NCI-H2171 treated with DMSO at 0.1 percent for 48 hours (cell line): ENCODE measurements around the gene SSTR5.

Source experiments
- DNase-seq: peaks from one replicate; lab custom pipeline; 2025; lab: John Stamatoyannopoulos, UW

The SSTR5 gene

DNA sequence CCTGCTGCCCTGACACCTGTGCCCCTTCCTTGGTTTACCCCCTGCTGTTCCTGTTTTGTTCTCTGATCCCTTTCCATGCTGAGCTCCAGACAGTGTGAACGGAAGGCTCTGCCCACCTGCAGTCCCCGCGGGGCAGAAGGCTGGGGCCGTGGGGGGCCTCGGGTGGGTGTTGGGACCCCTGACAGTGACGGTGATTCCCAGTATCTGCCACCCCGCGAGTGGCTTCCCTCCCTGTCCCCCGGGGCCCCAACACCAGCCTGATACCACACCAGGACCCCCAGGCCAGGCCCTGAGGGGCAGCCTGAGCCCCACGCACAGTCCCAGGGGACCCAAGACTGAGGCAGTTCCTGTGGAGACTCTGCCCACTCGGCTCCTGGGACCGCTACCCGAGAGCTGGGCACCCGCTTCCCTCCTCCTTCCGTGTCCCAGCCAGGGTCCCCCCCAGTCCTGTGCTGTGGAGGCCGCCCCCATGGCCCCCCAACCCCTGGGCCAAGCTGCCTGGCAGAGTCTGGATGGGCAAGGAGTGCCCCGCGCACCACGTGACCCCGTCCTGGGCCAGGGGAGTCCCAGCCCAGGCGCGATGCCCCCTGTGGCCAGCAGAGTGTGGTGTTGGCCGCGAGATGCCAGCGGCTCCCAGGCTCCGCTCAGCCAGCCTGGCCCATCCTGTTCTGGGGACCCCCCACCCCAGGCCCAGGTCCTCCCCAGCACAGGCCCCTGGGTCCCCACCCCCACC, 33.5 kb downstream of the SSTR5 start:
- DNase-seq, result peak; percentile 58

GRCh38 chr16:1106659-1107058, 34.1 kb downstream of the SSTR5 start:
- no peak for DNase-seq

DNA sequence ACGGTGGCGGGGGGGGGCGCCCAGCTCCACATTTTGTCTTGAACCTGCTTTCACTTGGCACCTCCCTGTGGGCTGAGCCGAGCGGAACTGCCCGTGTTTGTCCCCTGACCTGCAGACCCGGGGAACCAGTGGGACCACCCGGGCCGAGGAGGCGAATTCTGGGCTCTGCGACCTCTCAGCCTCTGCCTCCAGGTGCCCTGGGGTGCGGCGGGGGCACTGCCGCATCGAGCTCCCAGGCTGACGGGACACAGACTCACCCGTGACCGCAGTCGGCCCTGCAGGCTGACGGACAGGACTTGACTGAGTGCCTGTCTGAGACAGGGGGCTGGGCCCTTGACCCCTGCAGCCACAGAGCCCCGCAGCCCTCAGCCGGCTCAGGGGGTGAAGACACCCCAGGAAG, 34.6 kb downstream of the SSTR5 start:
- DNase-seq, result no peak

DNA sequence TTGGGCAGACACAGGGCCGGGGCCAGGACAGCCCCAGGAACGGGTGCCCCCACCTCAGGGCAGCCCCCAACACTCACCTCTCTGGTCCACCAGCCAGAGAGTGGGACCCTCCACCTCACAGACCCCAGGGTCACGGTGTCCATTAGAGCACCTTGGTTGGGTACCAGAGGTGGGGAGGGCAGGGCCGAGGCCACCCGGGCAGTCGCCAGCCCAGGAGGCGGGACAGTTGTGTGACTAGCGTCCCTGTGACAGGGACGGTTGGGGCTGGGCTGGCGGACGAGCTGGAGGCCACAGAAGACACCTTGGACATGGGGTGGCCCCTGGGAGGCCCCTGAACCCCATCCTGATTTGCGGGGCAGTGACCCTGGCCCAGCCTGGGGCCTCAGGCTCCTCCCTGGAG, 35.2 kb downstream of the SSTR5 start:
- no peak for DNase-seq

- DNase-seq, result peak; percentile 62
Measured at GRCh38 chr16:1108299-1109252, 36.0 kb downstream of the SSTR5 start.

DNA sequence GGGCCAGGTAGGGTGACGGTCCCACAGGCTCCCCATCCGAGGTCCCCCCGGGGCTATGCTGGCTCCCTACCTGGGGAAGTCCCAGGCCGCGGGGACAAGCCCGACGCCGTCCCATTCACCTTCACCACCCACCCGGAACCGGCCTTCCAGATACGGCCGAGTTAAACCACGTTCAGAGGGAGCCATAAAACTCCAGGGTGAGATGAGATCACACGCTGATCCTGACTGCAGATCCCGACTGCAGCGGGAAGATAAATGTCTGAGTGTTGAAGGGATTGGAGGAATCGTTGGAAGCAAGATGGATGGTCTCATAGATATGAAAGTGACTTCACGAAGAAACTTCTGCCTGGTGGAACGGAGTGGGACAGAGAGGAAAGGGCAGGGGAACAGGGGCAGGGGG, 37.1 kb downstream of the SSTR5 start:
- DNase-seq, result no peak

- DNase-seq, result no peak
Measured at GRCh38 chr16:1112506-1113184, 40.1 kb downstream of the SSTR5 start.

DNA sequence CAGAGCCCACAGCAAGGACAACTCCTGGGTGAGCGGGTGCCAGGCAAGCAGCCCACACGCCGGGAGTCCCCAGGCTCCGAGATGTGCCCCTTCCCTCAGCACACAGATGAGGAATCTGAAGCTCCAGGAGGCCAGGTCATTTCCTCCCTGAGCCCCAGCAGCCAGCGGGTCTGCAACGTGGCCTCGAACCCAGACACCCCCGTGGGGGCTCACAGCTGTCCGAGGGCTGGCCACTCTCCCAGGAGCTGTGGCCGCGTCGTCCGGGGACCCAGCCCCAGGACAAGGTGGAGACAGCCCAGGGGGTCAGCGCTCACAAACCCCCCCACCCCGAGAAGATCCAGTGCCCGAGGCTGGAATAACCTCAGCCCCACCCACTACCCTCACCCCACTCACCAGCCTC, 40.9 kb downstream of the SSTR5 start:
- no peak for DNase-seq

GRCh38 chr16:1113889-1114526, 41.5 kb downstream of the SSTR5 start:
- DNase-seq, result no peak

DNA sequence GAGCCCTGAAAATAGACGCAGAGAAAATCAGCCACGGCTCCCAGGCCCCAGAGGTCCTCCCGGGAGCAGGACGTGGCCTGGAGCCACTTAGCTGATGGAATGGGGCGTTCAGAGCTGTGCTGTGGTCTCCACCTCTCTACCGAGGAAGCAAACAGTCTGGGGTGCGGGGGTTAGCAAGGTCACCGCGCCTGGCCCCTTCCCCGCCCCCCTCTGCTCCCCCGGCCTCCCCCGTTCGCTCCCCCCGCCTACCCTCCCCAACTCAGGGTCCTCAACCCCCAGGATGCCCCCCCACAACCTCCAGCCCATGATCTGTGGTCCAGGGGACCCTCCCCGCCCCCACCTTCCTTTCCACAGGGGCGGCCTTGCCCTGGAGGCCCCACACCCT, 44.1 kb downstream of the SSTR5 start:
- no peak for DNase-seq

DNA sequence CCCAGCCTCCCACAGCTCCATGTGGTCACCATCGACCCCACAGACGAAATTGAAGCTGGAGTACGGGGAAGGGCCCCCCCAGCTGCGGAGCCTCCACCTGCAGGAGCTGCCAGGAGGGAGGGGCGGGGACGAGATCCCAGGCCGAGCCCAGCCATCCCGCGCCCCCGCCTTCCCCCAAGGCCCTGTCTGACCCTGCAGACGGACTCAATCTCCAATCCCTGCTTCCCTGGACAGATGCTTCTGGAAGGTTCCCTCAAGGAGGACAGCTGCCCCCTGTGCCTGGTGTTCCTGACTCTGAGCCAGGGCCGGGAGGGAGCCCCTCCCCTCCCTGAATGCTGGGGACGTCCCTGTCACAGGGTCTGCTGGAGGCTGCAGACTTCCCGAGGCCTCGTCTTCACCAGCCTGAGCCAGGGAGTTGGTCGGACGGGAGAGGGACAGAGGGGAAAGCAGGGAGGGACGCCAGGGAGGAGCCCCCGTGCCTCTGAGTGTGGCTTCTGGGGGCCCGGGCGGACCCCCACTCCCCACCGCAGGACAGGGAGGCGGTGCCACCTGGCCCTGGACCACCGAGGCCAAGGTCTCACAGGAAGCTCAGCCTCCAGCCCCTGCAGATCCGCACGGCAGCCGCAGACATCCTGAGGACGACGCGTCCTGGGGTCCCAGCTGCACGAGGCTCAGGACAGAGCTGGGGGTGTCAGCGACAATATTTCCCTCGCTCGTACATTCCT, 44.8 kb downstream of the SSTR5 start:
- DNase-seq, result no peak

DNA sequence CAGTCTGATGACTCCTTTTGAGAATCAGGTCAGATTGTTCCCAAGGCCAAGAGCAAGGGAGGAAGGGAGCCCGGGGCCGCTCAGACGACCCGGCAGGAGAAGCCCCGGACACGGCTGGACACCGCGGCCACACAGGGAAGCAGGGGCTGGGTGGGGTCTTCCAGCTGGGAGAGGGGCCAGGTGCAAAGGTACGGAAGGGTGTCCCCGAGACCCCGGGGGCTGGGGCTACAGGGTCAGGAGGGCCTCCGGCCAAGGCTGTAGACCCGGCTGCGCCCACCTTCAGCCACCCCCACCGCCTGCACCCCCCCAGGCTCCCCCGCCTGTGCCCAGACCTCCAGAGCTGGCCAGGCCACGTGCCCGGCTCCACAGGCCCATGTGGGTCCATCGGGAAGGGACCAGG, 45.4 kb downstream of the SSTR5 start:
- no peak for DNase-seq

GRCh38 chr16:1119129-1119528, 46.6 kb downstream of the SSTR5 start:
- DNase-seq, result no peak

DNA sequence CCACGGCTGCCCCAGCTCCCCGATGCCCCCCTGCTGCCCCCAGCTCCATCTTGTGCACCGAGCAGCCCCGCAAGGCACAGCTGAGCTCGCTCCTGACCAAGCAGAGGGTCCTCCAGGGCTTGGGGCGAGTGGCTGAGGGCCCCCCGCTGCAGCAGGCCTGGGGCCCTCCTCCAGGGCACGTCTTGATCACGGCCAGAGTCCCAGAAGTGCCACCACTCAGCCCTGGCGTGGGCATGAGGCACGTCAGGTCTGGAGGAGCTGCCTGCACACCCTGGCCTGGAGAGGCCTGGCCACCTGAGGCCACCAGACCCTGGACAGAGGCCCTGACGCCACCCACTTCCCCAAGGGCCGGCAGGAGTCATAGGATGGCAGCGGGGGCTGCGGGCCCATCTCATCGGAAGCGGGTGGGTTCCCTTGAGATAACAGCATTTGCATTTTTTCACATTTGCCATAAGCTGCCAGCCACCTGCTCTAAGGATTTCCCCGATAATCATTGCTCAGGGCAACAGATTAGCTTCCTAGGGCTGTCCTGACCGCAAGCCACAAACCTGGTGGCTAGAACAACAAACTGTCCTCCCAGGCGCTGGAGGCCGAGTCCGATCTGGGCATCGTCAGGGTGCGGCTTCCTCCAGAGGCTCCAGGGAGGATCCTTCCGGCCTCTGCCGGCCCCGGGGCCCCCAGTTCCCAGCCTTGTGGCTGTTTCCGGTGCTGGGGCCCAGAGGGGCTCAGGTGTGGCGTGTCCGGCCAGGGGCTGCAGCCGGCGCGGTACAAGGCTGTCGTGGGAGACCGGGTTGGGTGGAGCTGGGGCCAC, 47.4 kb downstream of the SSTR5 start:
- no peak for DNase-seq

DNA sequence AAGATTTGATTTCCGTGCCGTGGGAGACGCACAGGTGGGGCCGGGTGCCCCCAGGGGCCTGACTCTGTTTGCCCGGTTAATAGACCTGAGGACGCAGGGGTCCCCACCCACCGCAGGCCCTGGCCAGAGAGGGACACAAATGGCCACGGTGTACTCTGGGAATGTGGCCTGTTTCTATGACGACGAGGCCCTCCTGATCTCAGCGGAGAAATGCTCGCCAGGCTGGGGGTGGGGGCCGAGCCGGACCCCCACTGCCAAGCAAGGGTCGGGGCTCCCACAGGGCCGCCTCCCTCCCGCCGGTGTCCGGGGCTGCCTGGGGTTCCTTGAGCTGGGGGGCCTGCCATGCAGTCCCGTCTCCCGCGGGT, 48.0 kb downstream of the SSTR5 start:
- no peak for DNase-seq

DNA sequence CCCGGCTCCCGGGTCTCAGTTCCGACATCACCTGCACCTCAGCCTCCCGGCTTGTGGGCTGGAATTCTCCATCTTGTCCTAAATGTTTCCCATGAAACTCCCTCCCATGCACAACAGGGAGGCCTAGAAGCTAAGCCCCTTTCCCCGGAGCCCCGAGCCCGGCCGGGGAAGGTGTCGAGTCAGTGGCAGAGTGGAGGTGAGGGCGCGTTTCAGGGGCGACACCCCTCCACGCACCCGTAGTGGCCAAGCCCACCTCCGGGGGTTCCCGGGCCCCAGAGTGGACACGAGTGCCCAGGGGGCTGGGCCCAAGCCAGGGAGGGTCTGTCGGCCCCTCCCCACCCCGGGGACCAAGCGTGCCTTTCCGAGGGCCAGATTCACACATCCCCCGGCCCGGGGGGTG, 48.5 kb downstream of the SSTR5 start:
- no peak for DNase-seq

DNA sequence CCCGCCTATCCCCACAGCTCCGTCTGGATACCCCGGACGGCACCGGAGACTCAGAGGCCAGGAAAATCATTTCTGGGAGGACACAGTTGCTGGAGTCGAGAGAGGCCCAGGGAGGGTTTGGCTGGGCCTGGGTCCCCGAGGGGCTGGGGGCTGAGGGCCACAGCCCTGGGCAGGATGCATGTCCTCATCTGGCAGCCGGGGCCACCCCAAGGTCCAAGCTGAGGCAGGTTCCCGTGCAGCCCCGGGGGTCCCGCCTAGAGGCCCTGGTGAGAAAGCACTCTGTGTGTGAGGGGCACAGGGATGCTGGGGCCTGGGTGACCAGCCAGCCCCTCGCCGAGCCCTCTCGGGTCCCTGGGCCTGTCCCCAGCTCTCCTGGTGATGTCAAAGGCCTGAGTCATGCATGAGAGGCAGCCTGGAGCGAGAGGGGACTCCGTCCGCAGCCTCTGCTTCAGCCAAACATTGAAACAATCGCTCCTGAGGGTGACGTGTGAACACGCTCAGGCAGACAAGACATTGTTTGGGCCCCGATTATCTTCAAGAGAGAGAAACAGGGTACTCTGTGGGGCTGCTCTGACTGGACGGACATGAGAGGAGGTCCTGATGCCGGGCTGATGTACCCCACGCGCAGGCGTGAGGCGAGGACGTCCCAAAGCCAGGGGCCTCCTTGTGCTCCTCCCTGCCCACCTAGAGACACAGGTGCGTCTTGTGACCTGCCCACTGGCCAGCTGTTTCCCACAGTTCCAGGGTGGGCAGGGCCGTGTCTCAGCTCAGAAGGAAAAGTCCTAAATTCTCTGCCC, 49.3 kb downstream of the SSTR5 start:
- DNase-seq, result no peak

DNA sequence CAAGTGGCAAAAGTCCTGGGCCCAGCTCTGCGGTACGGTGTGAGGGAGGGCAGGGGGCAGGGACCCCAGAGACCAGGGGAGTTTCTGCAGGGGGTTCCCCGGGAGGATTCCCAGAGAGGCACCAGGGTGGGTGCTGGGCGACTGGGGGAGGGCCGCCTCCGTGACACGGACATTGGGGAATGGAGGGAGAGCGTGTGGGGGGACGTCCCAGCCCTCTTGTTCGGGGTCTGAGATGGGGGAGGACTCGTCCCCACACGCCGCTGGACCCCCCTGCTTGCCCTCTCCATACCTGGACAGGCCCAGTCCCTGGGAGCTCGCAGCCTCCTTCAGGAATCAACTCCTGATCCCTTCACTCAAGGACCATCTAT, 49.8 kb downstream of the SSTR5 start:
- no peak for DNase-seq

DNA sequence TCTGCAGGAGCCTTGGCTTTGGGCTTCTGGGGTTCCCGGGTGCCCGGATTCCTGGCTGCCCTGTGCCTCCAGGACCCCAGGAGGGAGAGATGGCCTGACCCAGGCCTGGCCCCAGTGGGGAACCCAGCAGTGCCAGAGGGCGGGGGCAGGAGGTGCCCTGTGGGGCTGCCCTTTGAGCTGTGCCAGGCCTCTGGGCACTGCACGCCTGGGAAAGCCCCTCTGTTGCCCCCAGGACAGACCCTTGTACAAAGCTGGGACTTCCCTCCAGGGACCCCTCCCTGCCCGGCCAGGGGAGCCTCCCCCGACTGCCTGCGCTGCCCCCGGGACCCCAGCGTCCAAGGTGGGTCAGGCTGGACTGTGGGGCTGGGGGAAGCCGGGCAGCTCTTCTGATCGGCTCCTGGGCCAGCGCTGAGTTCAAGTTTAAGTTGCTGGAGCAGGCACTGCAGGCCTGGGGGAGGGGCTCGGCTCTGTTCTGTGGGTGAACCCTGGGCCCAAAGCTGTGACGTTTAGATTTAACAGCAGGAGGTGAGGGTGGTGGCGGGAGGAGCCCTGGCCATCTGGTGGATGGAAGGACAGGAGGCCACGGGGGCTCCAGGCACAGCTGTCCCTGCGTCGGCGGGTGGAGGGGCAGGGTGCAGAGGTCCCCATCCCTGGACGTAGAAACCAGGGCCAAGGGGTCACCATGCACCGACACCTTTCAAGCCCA, 51.1 kb downstream of the SSTR5 start:
- no peak for DNase-seq
